NCI-H2196 treated with DMSO at 0.1 percent for 48 hours (cell line): ENCODE data around the gene TMEM158.

Source experiments
- DNase-seq: peaks from one replicate; lab custom pipeline; 2025; ENCODE audit not compliant: unreplicated experiment; lab: John Stamatoyannopoulos, UW

The TMEM158 gene

DNA sequence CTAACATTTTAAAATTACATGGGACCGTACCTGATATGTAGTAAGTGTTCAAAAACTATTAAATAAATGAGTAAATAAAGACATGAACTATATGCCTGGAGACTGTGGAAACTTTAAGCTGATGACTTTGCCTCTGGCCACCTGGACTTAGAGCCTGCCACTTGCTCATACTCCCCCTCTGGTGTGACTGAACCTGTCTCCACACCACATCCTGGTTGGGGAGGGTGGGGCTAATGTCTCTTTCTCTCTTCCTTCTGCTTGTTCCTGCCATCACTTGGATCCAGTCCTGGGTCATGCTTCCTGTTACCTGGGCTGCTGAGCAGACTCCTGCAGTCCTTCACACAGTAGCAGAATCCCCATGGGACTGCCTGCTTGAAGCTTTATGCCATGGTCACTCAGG, 8.2 kb upstream of the TMEM158 start:
- no peak for DNase-seq

DNA sequence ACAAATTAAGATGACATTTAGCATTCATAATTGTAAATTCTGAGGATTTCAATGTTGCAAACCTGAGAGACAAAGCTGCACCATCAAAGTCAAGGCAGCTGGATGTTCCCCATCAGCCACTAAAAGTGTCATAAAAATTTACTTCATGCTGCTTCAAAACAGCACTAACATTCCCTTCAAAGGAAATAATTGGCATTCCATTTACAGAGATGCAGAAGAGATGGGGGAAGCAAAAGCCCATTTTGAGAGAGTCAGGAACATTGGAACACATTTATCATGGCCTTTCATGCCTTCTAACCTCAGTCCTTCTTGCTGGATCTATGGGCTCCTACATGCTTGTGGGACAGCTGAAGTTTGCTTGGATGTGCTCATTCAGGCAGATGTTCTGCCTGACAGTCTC, 6.4 kb upstream of the TMEM158 start:
- DNase-seq = no peak

DNA sequence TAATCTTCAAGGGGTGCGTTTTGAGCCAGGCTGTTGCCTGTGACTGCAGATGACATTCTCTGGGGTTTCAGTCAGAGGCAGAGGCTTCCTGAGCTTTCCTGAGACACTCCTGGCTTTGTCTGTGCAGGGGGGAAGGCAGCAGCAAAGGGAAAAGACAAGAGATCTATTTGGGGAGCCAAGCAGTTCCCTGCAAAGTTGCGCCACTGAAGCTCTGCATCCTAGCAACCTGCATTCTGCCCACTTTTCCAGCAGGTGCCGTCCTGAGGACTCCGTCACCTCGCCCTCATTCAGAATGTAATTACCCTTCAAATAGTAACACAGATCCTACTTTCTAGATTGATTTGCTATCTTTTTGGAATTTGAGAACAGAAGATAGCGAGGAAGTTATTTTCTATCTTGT, 1.9 kb upstream of the TMEM158 start:
- DNase-seq = no peak

DNA sequence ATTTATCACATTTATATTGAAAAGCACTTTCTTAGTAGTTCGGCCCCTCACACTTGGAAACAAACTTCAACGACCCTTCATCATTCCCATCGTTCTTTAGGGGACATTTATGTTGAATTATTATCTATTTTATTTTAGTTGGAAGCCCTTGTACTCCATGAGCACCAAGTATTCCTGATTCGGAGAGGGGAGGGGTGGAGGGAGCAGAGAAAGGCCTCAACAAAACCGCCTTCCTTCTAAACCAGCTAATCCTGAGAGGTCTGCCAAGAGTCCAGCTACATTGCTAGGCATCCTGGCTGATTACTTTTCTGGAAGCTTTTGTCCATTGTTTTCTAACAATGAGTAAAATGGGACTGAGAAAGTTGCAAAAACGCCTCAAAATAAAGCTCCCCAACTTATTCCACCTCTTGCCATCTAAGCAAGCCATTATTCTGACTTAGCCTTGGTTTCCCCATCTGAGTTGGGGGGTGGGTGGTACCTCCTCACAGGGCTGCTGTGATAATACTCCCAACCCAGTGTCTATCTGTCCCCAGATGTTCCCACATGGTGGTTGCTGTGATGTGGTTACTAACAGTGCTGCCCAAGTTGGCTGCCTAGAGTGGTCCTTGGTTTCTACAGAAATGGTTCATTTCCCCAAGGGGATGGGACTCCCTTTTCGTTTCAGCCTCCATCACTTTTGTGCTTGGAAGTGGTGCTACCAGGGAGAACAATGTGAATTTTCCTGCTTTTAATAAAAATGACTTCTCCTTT, 1.2 kb upstream of the TMEM158 start:
- no peak for DNase-seq

DNA sequence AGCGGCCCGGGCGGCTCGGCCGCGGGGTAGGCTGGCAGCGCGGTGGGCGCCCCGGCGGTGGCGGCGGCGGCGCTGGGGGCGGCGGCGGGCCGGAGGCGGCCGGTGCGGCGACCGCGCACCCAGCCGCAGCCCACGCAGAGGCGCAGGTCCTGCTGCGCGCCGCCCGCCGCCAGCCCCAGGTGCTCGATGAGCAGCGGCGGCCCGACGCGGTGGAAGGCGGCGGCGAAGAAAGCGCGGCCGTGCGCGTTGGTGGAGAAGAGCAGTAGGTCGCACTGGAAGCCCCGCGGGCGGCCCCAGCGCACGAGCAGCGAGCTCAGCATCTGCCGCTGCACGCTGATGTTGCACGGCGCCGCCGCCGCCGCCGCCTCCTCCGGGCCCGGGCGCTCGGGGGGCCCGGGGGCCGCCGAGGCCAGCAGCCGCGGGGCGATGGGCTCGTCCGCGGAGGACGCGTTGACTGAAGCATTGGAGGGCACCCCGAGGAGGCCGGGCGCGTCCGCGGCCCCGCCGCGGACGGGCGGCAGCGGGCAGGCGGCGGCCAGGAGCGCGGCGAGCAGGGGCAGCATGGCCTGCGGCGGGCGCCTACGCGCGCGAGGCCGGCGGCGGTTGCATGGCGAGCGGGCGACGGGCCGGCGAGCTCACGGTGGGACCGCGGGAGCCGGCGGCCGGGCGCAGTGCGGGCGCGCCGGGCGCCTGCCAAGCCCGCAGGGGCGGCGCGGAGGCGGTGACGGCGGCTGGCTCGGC, 452 bp downstream of the TMEM158 start:
- DNase-seq = no peak

DNA sequence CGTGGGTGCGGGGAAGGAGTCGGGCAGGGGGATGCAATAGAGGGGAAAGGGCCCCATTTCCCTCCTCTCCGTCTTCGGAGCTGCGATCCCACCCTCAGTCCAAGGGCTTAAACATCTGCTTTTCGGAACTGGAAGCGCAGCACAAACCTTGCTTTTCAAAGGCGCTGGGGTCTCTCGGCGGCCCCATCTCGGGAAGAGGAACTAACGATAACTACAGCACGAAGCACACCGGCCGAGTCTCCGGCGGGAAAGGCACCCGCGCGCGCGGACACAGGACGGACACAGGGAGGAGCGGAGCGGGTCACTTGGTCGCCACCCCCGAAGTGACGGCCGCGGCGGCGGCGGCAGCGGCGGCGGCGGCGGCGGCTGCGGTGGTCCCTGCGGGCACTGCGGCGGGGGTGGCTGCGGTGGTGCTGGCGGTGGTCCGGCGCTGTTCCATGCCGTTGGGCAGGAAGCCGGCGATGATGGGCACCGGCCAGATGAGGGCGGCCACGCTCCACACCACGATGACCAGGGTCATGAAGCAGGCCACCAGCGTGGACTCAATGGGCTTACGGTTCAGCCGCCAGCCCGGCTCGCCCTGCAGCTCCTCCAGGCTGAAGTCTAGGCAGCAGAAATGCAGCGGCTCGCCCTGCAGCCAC, 1.1 kb downstream of the TMEM158 start:
- DNase-seq = peak; percentile 26

DNA sequence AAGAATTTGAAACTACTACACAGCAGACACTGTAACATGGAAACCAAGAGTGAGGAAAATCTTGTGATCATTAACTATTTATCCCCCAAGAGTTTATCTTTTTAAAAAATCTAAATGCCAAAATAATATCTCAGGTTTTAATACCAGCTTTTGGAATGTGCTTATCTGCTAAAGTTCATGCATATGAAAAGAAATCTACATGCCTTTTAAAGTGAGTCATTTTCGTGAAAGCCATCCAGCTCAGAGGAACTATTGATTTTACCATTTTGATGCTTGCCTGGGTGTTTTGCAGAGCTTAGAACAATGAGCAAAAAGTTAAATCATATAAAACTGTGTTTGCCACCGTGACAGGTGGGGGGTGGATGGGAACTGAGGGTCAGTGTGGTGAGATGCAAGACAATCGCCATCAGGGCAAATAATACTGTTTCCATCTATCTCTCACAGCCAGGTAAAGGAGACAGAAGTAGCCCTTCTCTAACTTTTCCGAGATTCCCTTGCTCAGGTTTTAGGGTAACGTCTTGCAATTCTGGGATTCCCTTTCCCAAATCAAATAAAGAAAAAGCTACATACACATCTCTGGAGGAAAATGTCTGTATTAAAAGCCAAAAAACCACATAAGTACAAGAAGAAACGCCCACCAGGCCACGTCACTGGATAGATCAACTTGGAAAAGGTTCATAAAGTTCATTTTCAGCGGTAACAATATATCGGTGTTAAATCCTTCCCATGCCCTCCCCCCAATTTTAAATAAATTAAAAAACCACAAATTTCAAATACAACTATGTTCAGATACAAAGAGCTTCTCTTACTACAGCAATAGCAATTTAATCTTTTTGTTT, 2.0 kb downstream of the TMEM158 start:
- DNase-seq = no peak

DNA sequence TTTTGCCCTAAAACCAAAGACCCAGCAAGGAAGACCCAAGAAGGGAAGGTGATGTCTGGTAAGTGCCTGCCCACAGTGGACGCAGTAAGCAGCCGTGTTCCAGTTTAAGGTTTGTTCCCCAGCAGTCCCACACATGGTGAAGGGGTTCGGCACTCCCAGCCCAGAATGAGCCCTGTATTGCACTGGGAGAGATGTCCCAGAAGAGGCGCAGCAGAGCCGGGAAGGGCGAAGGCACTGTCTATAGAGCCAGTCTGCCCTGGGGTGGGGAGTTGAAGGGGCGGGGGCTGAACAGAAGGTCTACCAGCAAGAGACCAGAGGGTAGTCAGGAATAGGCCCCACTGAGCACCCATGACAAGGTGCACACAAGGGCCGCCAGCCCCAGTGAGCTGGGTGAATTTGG, 6.4 kb downstream of the TMEM158 start:
- DNase-seq = no peak

DNA sequence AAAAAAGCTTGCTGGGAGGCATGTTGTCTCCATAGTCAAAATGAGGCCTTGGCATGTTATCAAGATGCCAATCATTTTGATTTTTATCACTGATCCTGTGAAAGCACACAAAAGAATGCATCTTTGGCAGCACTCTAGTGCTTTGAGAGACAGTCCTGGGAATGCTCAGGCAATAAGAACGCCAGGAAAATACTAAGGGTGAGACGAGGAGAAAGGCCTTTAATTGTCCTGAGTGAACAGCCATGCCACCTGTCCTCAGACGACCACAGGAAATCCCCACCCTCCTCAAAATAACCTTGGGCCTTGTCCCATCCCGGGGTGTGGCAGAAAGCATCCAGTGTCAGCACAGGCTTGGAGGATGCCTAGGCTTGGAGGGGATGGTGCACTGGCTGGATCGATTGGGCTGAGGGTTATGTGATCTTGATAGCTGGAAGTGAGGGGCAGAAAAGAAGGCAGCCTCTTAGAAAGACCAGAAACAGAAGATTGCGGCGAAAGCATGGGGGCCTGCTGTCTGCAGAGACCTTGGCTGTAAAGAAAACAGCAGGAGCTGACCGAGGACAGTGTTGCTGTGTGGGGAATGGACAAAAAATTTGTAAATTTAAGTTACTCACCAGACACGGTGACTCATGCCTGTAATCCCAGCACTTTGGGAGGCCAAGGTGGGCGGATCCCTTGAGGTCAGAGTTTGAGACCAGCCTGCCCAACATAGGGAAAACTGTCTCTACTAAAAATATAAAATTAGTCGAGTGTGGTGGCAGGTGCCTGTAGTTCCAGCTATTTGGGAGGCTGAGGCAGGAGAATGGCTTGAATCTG, 7.3 kb downstream of the TMEM158 start:
- DNase-seq = no peak

DNA sequence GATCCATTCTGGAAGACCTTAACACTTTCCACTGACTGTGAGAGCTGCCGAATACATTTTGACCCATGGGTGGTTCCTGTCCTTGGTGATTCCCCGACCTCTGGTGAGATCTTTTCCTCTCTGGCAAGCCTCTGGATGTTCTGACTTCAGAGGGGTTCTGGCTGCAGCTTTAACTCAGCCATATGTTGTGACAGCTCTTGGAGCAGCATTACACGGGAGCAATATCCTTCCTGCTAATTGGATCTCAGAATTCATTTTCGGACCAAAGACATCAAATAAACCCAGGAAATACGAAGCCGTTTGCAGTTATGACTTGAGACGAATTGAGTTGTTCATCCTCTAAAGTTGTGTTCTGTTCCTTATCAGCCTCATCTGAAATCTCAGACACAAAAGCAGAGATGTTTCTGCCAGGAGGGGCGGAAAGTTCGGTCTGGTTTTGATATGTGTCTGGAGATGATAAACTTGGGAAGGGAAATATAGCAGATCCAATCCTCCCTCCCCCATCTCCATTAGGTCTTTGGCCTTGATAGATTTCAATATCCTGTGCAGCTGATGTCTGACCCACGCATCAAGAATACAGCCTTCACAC, 10.0 kb downstream of the TMEM158 start:
- no peak for DNase-seq

DNA sequence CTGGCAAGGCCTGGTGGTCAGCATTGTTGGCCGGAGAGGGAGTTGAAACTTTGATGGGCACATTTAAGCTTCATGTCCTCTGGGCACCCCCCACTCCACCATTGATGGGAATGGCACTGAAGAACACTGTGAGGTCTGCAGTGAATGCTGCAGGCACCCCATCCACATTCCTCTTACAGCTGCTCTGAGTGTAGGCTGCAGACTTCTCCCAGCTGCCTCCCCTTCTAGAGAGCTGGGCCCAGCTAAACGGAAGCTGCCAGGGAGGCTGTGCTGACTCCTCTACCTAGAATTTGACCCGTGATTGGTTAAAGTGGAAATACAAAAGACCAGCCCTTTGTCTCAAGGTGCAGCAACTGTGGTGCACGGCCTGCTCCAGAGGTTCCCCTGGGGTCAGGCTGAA, 10.6 kb downstream of the TMEM158 start:
- no peak for DNase-seq

DNA sequence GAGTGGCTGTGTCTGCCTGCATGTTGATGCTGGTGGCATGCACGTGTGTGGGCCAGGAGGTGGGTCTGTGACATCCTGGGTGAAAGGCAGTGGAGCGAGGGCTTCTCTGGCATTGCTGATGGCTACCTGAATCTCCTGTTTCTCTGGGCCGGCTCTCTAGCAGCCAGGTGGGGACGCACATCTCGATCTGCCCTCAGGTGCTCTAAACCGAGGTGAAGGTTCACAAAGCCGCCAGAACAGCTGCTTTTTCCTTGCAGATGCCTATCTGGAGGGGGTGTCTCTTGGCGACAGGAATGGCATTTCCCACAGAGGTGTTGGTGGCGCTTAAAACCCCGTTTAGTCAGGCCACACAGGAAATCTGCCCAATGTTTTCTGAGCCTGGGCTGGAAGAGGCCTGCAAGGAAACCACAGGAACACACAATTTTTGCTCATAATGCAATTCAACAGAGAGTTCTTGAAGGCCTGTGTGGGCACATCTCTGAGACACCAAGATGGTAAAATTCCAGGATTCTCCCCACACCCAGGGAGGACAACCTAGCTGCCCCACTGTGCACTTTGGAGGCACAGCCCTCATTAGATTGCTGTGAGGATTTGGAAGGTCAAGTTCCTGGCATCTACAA, 11.9 kb downstream of the TMEM158 start:
- DNase-seq = no peak

DNA sequence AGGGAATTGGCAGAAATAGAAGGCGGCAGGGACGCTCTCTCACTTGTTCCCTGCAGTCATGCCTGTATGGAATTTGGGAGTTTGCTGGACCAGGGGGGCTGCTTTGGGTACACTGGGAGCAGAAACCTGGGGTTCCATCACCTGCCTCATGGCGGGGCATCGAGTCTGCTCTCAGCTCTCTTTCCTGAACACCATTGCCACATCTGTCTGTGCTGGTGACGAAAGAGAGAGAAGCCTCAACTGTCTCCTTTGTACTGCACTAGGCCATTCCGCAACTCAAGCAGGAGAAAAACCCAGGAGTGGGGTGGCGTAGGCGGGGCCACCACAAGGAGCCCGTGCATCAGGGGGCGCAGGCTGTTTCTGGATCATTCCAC, 14.0 kb downstream of the TMEM158 start:
- no peak for DNase-seq

DNA sequence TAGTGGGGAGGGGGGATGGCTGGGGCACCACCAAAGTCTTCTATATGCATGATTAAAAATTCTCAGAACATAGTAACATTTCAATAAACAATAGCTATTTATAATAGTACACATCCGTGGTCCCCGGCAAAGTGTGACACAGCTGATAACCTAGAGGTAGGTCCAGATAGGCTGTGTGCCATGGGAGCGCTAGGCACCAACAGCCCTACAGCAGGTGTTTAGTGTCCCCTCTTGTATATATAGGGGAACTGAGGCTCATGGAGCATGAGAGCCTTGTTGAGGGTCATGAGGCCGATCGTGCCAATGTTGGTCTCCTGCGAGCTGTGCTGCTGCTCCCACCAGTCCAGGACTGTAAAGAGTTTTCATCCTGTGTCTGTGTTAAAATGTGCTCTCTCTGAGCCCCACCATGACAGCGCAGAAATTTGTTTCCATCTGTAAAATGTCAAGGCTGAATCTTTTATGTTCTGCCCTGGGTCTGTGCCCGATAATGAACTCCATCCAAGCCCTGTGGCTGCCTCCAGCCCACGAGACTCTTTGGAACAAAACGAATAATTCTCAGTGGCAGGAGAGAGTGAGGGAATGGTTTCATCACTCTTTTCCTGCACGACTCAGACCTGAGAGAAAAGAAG, 14.5 kb downstream of the TMEM158 start:
- DNase-seq = no peak

DNA sequence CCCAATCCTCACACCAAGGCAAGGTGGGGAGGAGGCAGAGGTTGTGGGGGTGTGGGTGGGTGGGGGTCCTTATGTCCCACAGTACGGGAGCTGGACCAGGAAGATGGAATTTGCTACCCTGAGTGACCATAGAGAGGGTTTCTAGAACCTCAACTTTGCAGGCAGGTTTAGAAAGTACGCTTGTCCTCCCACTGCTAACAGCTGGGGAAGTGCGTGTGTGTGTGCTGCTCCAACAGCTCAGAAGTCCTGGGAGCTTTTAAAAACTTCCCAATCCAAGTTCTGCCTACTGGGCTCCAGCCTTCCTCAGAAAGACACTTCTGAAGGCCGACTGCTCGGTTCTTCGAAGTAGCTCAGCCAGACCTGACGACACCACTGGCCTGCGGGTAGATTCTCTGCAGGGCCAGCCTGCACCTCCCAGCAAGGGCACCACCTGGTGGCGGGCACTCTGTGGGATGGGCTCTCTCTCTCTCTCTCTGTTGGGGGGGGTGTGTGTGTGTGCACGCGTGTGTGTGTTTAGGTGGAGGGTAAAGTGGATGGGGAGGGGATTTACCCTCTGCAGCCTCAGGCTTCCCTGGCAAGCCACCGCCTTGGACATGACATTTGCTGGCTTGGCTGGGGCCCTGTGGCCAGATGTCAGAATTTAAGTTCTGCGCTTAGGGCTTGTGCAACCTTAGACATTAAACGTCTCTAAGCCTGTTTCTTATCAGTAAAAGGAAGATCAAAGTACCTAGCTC, 15.6 kb downstream of the TMEM158 start:
- no peak for DNase-seq

DNA sequence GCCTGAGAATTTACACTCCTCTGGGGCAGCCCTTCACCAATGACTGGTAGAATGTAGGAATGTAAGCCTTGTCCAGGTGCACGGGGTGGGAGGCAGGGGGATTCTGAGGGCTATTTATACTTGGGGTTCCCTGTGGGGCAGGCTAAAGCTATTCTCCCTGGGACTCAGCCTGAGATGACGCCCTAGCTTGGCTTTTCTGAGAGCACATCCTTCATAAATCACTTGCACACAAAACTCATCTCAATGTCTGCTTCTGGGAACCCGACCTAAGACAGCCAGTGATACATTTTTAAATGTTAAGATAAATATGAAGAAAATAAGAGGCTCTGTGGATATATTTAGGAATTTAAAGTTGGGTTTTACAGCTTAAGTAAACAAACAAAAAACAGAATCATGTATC, 16.6 kb downstream of the TMEM158 start:
- no peak for DNase-seq

DNA sequence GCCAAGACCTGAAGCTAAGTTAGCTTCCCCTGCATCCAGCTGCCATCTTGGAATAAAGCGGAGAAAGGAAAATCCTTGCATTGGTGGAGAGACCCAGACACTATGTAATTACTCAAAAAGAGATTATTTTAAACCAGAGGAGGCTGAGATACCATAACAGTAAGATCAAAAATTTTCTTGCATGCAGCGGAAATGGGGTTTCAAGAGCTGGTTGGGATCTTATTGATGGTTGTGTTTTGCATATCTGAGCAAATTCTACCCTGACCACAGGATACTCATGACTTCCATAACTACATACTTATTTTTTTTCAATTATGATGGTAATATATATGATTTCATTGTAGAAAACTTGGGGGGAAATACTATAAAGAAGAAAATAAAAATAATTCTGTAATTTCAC, 17.5 kb downstream of the TMEM158 start:
- no peak for DNase-seq

DNA sequence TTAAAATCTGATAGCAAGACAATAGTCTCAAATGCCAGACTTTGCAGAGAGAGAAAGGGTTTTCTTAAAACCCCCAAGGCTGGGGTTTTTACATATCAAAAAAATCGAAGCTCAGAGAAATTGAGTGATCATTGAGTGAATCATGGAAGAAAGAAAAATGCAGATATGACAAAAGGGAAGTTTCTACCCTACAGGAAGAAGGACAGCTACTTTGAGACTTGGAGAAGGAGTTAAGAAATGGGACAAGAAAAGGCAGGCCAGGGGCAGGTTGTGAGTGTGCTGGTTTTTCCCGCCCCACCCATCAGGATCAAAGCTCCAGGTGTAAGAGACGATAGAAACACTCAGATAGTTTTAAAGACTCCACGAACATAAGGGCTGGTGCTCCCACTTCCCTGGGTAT, 18.6 kb downstream of the TMEM158 start:
- DNase-seq = no peak

DNA sequence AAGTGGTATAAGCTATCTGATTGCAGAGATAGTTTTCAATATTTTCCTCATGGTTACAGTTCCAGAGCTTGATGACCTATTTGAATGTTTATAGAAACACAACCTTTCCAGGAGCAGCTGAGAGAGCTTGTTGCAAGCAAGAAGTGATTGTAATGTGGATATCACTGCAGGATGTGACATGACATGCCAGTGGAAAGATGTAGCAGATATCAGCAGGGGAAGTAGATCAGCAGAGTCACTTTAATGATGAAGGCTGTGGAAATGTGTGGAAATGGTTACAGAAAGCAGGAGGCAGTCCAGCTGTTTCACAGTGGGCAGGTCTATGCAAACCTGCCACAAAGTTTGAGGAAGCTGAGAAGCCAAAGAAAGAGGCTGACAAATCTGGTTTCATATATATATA, 21.0 kb downstream of the TMEM158 start:
- no peak for DNase-seq
